Measurements from ENCODE around the gene ACTL10. TPM values are rescaled to one million over a fixed set of nuclear protein-coding genes. Genes with fewer than 3 reads are reported as not detected.
A peak's percentile ranks its signal among the peaks of the same experiment; 100 is the strongest.
"Not testable (repeated sequence)": the region's sequence is repeated elsewhere in the genome, so short reads cannot be mapped to it uniquely, and the experiment has no call there.

The ACTL10 gene
- total and polyA plus RNA-seq, 2 donors: 0.95 to 2.5 TPM

DNA sequence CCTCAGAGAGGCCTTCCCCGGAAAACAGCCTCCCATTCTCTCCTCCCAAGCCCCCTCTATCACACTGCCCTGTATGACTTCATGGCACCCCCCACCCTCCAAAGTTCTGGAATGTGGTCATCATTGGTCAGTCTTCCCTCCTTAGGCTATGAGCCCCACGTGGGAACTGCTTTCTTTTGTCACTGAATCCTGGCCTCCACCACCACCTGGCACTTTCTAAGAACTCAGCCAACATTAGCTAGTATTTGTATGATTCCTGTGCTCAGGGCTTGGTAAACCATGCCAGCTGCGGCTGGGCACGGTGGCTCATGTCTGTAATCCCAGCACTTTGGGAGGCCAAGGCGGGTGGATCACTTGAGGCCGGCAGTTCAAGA, 27.9 kb downstream of the ACTL10 start:
- Histone ChIP-seq H3K36me3 (ENCODE audit: insufficient read depth) (no peaks in the 10 kb centered on the region), H3K4me3 (ENCODE audit: low read depth, low read length) (no peak overlapping the region), H3K4me1 (ENCODE audit: insufficient read depth) (no peaks in the 10 kb centered on the region), H3K27ac (ENCODE audit: low read depth) (no peak overlapping the region)
- WGBS: 60% methylated on average over 6 of the region's 6 CpGs
- no peak for DNase-seq (ENCODE audit: extremely low spot score)

GRCh38 chr20:33696448-33696847, 29.7 kb downstream of the ACTL10 start:
- DNase-seq (ENCODE audit: extremely low spot score): no peak
- H3K36me3 ChIP-seq (ENCODE audit: insufficient read depth): no peaks in the 10 kb centered on the region
- no peak overlapping the region for H3K4me3 ChIP-seq (ENCODE audit: low read depth, low read length)
- 50% methylated on average over 4 of the region's 4 CpGs for WGBS
- no peak overlapping the region for H3K27ac ChIP-seq (ENCODE audit: low read depth)
- no peaks in the 10 kb centered on the region for H3K4me1 ChIP-seq (ENCODE audit: insufficient read depth)

- no peak overlapping the region for H3K4me3 ChIP-seq (ENCODE audit: low read depth, low read length)
- DNase-seq (ENCODE audit: extremely low spot score): no peak
- no peaks in the 10 kb centered on the region for H3K36me3 ChIP-seq (ENCODE audit: insufficient read depth)
- H3K27ac ChIP-seq (ENCODE audit: low read depth): no peak overlapping the region
- WGBS: 51% methylated on average over 8 of the region's 8 CpGs
- no peaks in the 10 kb centered on the region for H3K4me1 ChIP-seq (ENCODE audit: insufficient read depth)
These were observed 30.4 kb downstream of the ACTL10 start for GRCh38 chr20:33697129-33697528.

GRCh38 chr20:33698966-33699365, 32.2 kb downstream of the ACTL10 start:
- H3K36me3 ChIP-seq (ENCODE audit: insufficient read depth); H3K4me1 ChIP-seq (ENCODE audit: insufficient read depth); H3K4me3 ChIP-seq (ENCODE audit: low read depth, low read length); H3K27ac ChIP-seq (ENCODE audit: low read depth); DNase-seq (ENCODE audit: extremely low spot score): not testable (repeated sequence)
- 92% methylated on average over 18 of the region's 27 CpGs for whole genome bisulfite sequencing

DNA sequence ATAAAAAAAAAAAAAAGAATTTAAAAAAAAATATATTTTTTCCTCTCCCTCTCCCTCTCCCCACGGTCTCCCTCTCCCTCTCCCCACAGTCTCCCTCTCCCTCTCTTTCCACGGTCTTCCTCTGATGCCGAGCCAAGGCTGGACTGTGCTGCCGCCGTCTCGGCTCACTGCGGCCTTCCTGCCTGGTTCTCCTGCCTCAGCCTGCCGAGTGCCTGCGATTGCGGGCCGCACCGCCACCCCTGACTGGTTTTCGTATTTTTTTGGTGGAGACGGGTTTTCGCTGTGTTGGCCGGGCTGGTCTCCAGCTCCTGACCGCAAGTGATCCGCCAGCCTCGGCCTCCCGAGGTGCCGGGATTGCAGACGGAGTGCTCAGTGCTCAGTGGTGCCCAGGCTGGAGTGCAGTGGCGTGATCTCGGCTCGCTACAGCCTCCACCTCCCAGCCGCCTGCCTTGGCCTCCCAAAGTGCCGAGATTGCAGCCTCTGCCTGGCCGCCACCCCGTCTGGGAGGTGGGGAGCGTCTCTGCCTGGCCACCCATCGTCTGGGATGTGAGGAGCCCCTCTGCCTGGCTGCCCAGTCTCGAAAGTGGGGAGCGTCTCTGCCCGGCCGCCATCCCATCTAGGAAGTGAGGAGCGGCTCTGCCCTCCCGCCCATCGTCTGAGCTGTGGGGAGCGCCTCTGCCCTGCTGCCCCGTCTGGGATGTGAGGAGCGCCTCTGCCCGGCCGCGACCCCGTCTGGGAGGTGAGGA, 34.1 kb downstream of the ACTL10 start:
- 90% methylated on average over 41 of the region's 45 CpGs for WGBS
- not testable (repeated sequence) for H3K4me3 ChIP-seq (ENCODE audit: low read depth, low read length); H3K27ac ChIP-seq (ENCODE audit: low read depth); H3K4me1 ChIP-seq (ENCODE audit: insufficient read depth); DNase-seq (ENCODE audit: extremely low spot score); H3K36me3 ChIP-seq (ENCODE audit: insufficient read depth)

GRCh38 chr20:33701629-33702450, 35.1 kb downstream of the ACTL10 start:
- no peak for DNase-seq (ENCODE audit: extremely low spot score)
- Histone ChIP-seq H3K36me3 (ENCODE audit: insufficient read depth) (no peaks in the 10 kb centered on the region), H3K4me1 (ENCODE audit: insufficient read depth) (no peaks in the 10 kb centered on the region), H3K27ac (ENCODE audit: low read depth) (no peak overlapping the region), H3K4me3 (ENCODE audit: low read depth, low read length) (no peak overlapping the region)
- 83% methylated on average over 21 of the region's 27 CpGs for WGBS

DNA sequence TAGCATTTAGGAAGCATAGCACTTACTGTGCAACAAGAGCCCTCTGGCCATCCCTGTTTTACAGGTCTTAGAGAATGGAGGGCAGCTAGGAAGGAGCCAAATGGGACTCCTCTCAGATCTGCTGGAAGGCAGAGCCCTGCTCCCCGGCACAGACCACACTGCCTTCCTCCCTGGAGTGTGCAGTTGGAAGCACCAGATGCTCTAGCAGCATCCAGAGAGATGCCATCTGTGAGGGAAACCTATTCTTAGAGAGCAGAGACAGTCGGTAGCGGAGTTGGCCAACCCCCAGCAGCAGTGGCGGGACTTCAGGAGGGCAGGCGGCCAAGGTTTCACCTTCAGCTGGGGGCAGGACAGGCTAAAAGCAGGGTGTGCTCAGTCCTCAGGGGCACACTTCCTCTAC, 36.1 kb downstream of the ACTL10 start:
- Histone ChIP-seq H3K36me3 (ENCODE audit: insufficient read depth) (no peaks in the 10 kb centered on the region), H3K4me1 (ENCODE audit: insufficient read depth) (no peaks in the 10 kb centered on the region), H3K27ac (ENCODE audit: low read depth) (no peak overlapping the region), H3K4me3 (ENCODE audit: low read depth, low read length) (no peak overlapping the region)
- no peak for DNase-seq (ENCODE audit: extremely low spot score)
- WGBS: 34% methylated on average over 5 of the region's 5 CpGs

- no peak overlapping the region for H3K4me3 ChIP-seq (ENCODE audit: low read depth, low read length)
- DNase-seq (ENCODE audit: extremely low spot score): no peak
- WGBS: 90% methylated on average over 8 of the region's 8 CpGs
- H3K36me3 ChIP-seq (ENCODE audit: insufficient read depth): no peaks in the 10 kb centered on the region
- no peak overlapping the region for H3K27ac ChIP-seq (ENCODE audit: low read depth)
- no peaks in the 10 kb centered on the region for H3K4me1 ChIP-seq (ENCODE audit: insufficient read depth)
These were observed 36.9 kb downstream of the ACTL10 start for GRCh38 chr20:33703498-33704137.

DNA sequence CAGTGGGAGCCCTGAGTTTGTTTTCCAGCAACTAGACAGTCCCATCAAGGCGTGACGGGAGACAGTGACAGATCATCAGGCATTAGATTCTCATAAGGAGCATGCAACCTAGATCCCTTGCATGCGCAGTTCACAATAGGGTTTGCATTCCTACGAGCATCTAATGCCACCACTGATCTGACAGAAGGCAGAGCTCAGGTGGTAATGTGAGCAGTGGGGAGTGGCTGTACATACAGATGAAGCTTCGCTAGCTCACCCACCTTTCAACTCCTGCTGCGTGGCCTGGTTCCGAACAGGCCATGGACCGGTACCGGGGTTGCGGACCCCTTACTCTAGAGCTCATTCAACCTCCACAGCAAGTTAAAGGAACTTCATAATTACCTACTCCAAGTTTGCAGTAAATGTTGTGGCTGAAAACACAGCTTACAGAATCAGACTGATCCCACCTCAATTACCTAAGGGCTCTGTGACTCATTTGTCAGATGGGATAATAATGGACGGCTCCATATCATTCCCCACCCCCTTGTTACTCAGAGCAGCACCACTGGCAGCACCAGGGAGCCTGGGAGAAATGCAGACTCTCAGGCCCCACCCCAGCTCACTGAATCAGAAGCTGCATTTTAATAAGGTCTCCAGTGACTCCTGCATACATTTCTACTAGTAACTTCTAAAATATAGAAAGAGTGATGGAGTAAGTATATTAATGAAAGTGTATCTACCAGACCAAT, 37.6 kb downstream of the ACTL10 start:
- 92% methylated on average over 11 of the region's 11 CpGs for WGBS
- Histone ChIP-seq H3K4me3 (ENCODE audit: low read depth, low read length) (no peak overlapping the region), H3K36me3 (ENCODE audit: insufficient read depth) (no peaks in the 10 kb centered on the region), H3K27ac (ENCODE audit: low read depth) (no peak overlapping the region), H3K4me1 (ENCODE audit: insufficient read depth) (no peaks in the 10 kb centered on the region)
- DNase-seq (ENCODE audit: extremely low spot score): no peak

- H3K4me1 ChIP-seq (ENCODE audit: insufficient read depth): no peaks in the 10 kb centered on the region
- H3K36me3 ChIP-seq (ENCODE audit: insufficient read depth): no peaks in the 10 kb centered on the region
- 90% methylated on average over 11 of the region's 11 CpGs for WGBS
- no peak overlapping the region for H3K4me3 ChIP-seq (ENCODE audit: low read depth, low read length)
- DNase-seq (ENCODE audit: extremely low spot score): no peak
- H3K27ac ChIP-seq (ENCODE audit: low read depth): no peak overlapping the region
These were observed 40.9 kb downstream of the ACTL10 start for GRCh38 chr20:33707668-33708067.

GRCh38 chr20:33709398-33709797, 42.7 kb downstream of the ACTL10 start:
- no peak overlapping the region for H3K27ac ChIP-seq (ENCODE audit: low read depth)
- no peaks in the 10 kb centered on the region for H3K36me3 ChIP-seq (ENCODE audit: insufficient read depth)
- no peaks in the 10 kb centered on the region for H3K4me1 ChIP-seq (ENCODE audit: insufficient read depth)
- DNase-seq (ENCODE audit: extremely low spot score): no peak
- H3K4me3 ChIP-seq (ENCODE audit: low read depth, low read length): no peak overlapping the region
- WGBS: 80% methylated on average over 2 of the region's 2 CpGs

- WGBS: 83% methylated on average over 16 of the region's 16 CpGs
- H3K27ac ChIP-seq (ENCODE audit: low read depth): peak overlapping the region; percentile 15
- DNase-seq (ENCODE audit: extremely low spot score): no peak
- no peak overlapping the region for H3K4me3 ChIP-seq (ENCODE audit: low read depth, low read length)
- H3K36me3 ChIP-seq (ENCODE audit: insufficient read depth): no peaks in the 10 kb centered on the region
- no peaks in the 10 kb centered on the region for H3K4me1 ChIP-seq (ENCODE audit: insufficient read depth)
These were observed 43.3 kb downstream of the ACTL10 start for GRCh38 chr20:33709905-33710541.
